Iris pigment epithelial cell (primary cell): ENCODE measurements around the gene TM9SF3.
"Not testable (repeated sequence)": the region's sequence is repeated elsewhere in the genome, so short reads cannot be mapped to it uniquely, and the experiment has no call there.

Source experiments
- DNase-seq: peaks from one replicate; pipeline ENCODE4 v3.0.0-alpha.2; 2011; ENCODE audit warnings: low read depth

The TM9SF3 gene

GRCh38 chr10:96568402-96568801 lies 18.4 kb downstream of the TM9SF3 start:
- DNase-seq, result no peak

GRCh38 chr10:96565774-96566173 lies 21.0 kb downstream of the TM9SF3 start:
- DNase-seq, result peak; percentile 78

DNA sequence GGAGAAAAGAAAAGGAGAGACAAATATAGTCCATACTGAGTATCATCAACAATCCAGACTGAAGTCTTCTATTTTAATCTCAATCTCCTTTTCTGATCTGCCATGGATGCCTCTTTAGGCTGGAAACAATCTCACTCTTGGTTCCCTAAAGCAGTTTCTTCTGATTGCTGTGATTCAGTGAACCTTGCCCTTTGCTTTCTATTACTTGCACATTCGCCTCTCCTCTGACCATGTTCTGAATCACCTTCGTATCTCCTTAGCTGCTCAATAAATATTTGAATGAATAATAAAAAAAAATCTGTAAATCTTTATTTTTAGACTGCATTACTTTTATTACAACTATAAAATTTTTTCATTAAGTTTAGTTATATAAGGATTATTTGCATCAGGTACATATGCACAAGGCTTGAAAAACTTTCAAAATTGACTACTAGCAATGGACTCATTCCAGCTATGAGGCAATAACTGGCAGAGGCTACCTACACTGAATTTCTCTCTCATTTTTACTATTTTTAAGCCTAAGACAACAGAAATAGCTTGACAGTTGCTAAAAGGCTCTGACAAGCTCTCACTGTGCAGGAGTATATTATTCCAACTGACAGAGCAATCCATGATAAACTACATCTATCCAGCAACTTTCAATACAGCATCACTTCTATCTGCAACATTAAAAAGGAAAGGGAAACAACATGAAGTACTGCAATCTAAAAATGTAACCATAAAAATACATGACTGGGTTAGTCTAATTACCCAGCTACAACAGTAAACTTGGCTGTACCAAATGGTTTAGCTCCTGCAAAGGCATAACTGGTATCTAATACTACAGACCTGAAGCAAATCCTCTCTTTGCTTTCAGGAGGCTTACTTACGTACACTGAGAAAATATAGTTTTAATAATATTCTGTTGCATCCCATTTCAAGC lies 25.6 kb downstream of the TM9SF3 start:
- DNase-seq, result peak; percentile 50

DNA sequence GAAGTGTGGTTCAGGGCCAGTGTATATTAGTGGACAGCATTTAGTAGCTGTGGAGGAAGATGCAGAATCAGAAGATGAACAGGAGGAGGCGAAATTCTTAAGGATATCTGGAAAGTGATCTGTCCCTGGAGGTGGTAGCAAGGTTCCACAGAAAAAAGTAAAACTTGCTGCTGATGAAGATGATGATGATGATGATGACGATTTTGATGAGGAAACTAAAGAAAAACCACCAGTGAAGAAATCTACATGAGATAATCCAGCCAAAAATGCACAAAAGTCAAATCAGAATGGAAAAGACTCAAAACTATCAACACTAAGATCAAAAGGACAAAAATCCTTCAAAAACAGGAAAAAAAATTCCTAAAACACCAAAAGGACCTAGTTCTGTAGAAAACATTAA lies 26.3 kb downstream of the TM9SF3 start:
- DNase-seq, result no peak

GRCh38 chr10:96556003-96556402 lies 30.8 kb downstream of the TM9SF3 start:
- DNase-seq, result peak; percentile 21

DNA sequence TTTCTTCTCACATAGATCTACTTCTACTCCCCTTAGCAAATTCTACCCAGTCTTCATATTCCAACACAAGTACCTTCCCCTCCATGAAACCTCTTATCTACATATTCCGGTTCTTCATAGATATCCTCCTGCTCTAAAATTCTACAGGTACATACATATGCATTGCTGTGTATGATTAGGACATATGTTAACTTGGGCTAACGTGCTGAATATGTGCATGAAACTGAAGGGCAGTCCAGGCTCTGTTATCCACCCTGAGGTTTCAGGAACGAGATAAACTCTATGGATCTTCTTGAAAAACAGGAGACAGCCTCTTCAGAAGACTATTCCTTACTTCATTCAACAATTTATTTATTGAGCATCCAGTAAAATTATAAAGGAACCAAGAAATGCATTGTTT lies 31.5 kb downstream of the TM9SF3 start:
- no peak for DNase-seq

DNA sequence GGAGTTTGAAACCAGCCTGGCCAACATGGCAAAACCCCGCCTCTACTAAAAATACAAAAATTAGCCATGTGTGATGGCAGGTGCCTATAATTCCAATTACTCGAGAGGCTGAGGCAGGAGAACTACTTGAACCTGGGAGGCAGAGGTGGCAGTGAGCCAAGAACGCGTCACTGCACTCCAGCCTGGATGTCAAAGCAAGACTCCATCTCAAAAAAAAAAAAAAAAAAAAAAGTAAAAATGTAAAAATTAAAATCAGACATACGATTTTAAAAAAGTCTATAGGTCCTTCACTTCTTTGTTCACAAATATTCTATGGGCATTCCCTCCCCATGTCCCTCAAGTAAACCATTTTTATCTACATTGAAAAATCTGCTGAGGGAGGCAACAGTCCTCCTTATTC lies 38.2 kb downstream of the TM9SF3 start:
- no peak for DNase-seq

GRCh38 chr10:96545558-96545957 lies 41.3 kb downstream of the TM9SF3 start:
- DNase-seq, result not testable (repeated sequence)

DNA sequence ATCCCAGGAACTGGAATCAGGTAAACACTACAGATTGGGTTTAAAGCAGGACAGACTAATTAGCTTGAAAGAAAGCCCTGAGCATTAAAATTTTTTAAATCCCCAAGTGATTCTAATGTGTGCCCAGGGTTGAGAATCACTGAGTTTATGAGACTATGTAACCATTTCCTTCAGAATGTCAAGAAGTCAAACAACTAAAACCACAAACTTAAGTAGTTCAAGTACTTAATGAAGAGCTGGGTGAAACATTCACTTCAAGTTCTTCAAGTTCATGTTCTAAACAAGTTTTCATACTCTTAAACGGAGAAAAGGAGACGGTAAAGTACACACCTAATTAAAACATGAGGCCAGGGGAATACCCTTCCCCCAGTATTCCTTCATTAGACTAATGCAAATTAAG lies 44.9 kb downstream of the TM9SF3 start:
- DNase-seq, result peak; percentile 62

DNA sequence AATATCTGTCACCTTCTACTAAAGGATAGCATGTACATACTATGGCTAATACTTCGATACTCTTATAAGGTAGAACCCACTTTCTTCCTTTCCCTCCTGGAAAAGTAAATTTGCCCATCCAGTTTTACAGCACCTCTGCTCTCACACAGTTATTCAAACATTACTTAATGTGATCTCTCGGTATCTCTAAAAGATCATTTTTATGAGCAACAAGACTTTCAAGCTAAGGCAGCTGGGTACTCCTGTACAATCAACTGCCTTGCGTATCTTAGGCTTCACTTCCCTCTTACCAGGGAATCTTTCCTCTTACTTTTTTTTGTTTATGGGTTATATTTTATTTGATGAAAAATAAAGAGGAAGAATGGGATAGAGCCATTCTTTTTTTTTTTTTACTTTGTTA lies 46.6 kb downstream of the TM9SF3 start:
- DNase-seq, result no peak

GRCh38 chr10:96538683-96539082 lies 48.1 kb downstream of the TM9SF3 start:
- no peak for DNase-seq

GRCh38 chr10:96536129-96536528 lies 50.7 kb downstream of the TM9SF3 start:
- DNase-seq, result no peak

GRCh38 chr10:96532523-96532922 lies 54.3 kb downstream of the TM9SF3 start:
- peak; percentile 40 for DNase-seq

- DNase-seq, result no peak
Observed at GRCh38 chr10:96529634-96530279, 57.1 kb downstream of the TM9SF3 start.

DNA sequence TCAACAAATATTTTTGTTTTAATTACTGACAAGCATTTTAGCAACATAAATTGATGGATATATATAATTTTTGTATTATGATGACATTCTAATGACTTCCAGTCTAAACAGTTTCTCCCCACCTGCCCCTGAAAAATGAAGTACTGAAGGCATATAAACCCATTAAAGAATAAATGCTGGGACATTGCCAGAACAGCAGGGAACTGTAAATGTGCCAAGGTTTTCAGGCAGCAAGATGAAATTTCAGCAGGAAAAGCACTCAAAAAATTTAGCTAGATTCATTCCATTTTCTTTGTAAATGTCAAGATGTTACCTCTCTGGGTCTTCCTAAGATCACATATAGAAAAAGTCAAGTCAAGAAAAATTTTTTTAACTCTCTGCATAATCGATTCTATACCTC lies 62.1 kb downstream of the TM9SF3 start:
- no peak for DNase-seq

GRCh38 chr10:96517284-96517683 lies 69.5 kb downstream of the TM9SF3 start:
- no peak for DNase-seq

GRCh38 chr10:96516337-96516736 lies 70.5 kb downstream of the TM9SF3 start:
- DNase-seq, result no peak

DNA sequence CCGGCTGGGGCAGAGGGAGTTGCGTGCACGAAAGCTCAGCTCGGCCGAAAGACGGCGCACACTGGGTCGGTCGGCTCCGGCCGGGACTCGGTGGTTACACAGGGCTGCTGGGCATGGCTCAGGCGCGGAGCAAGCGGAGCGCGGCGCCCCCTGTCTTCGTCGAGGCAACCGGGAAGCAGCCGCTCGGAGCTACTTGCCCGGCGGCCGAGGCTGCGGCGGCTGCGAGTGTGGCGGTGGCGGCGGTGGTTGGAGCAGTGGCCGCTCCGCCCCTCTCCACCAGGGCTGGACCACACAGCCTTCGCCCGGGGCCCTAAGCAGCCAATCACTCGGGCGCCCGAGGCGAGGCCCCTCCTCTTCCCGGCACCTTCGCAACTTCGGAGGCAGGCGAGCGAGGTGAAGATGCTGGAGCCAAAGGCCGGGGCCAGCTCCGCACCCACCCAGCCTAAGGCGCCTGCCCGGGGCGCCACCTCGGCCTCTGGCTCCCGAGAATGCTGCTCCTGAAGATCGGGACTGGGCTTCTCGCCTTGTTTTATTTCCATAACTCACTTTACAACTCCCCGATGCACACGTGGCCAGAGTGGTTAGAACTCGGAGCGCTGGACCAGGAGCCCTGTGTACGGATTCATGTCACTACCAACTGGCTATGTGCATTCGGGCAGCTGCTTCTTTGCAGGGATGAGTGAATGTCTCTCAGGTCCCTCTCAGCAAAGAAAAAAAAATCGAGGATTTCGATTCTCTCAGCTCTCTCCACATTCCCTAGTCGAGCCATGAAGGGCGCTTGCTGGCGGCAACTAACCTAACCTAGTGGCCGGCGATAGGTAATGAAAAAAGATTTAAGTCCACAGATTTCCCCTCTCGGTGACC lies 72.9 kb downstream of the TM9SF3 start, which contains the start of gene TLL2:
Gene TLL2 (minus strand): TSS at position 229 of the 864 bp plus-strand sequence. CDS start 241 bp downstream, outside the sequence.
- peak; percentile 94 for DNase-seq

GRCh38 chr10:96513305-96513697 lies 73.5 kb downstream of the TM9SF3 start:
- DNase-seq, result no peak

DNA sequence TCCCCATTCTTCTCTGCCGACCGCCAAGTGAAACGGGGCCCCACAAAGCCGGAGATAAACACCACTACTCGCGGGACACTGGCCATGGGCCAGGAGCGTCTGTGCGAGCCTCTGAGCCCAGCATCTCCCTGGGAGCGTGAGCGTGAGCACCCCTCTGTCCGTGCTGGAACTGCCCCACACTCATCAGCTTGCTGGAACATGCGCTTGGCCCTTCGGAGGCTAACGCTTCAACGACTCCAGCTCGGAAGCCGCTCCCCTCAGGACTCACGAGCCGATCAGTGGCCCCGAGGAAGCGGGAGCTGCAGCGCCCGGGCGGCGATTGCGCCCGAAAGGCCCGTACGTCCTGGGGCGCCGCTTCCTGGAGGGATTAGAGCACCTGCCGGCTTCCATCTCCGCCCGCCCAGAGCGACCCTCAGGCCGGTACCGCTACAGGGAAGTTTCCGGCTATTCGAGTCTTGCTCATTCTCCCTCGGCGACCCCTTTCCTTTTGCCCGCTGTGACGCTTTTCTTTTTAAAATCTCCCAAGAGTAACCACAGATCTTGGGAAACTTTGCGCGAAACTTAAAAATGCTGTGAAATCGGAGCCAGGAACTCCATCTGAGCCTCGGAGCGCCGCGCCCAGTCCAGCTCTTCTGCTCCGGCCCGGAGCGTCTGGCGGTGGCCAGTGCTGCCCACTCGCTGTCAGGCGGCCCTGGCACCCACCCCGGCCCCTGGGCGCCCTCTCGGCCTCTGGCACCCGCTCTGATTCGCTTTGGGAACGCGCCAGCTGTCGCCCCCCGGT lies 74.1 kb downstream of the TM9SF3 start:
- peak; percentile 45 for DNase-seq
